HEK293 (cell line): Measurements from ENCODE around the gene PDZRN3.

Experiments used
- CTCF ChIA-PET: fragments of 350-600 bp; formaldehyde crosslinking; extraction: SDS; loops from one replicate; lab custom pipeline; 2021; ENCODE audit warnings: antibody characterized with exemption; lab: Yijun Ruan, JAX
- POLR2A ChIA-PET: fragments of 300-600 bp; formaldehyde crosslinking; extraction: SDS; loops from one replicate; lab custom pipeline; 2020; ENCODE audit warnings: antibody characterized with exemption, inconsistent platforms; lab: Yijun Ruan, JAX
- H3K27ac ChIP-seq: fragments of 200-500 bp; sonication (Bioruptor generic); 2 replicates; pipeline ENCODE4 v1.5.1; 2014; ENCODE audit warnings: low read depth, low read length, control low read depth, inconsistent platforms; ENCODE audit errors: extremely low read depth
- H3K36me3 ChIP-seq, 2 experiments: fragments of 200-500 bp in 1 of 2; sonication (Bioruptor generic) in 1 of 2; 1 replicate in 1 of 2; 2 replicates in 1 of 2; pipeline ENCODE4 v1.5.1; 2014 to 2017; ENCODE audit warnings: inconsistent platforms in 2 of 2, low read length in 2 of 2; ENCODE audit not compliant: control insufficient read depth in 2 of 2, insufficient read depth in 1 of 2
- H3K4me1 ChIP-seq: fragments of 200-500 bp; sonication (Bioruptor generic); 2 replicates; pipeline ENCODE4 v1.5.1; 2014; ENCODE audit warnings: mild to moderate bottlenecking, low read length, inconsistent platforms; ENCODE audit not compliant: control insufficient read depth, insufficient read depth
- H3K4me3 ChIP-seq: 2 replicates; pipeline ENCODE4 v1.5.1; 2011; ENCODE audit warnings: low read depth, mild to moderate bottlenecking, control low read depth, low read length, moderate library complexity
- H3K9me3 ChIP-seq: fragments of 200-500 bp; sonication (Bioruptor generic); 2 replicates; pipeline ENCODE4 v1.5.1; 2014; ENCODE audit warnings: low read depth, low read length, inconsistent platforms; ENCODE audit not compliant: control insufficient read depth, insufficient read depth
- BCL11B ChIP-seq: fragments of 450-650 bp; formaldehyde crosslinking; IDR thresholded peaks from 2 replicates; pipeline ENCODE4 v1.5.1; 2016; ENCODE audit warnings: low read depth, missing biosample characterization, missing genetic modification characterization
- FEZF1 ChIP-seq: fragments of 450-650 bp; formaldehyde crosslinking; IDR thresholded peaks from 2 replicates; pipeline ENCODE4 v1.5.1; 2016; ENCODE audit warnings: missing biosample characterization, missing genetic modification characterization
- GLI4 ChIP-seq: fragments of 450-650 bp; formaldehyde crosslinking; IDR thresholded peaks from 2 replicates; pipeline ENCODE4 v1.5.1; 2016; ENCODE audit warnings: missing biosample characterization, missing genetic modification characterization
- INSM2 ChIP-seq: fragments of 450-650 bp; formaldehyde crosslinking; IDR thresholded peaks from 2 replicates; pipeline ENCODE4 v1.5.1; 2016; ENCODE audit warnings: missing biosample characterization, missing genetic modification characterization
- OVOL3 ChIP-seq: fragments of 450-650 bp; formaldehyde crosslinking; IDR thresholded peaks from 2 replicates; pipeline ENCODE4 v1.5.1; 2016; ENCODE audit warnings: missing biosample characterization, missing genetic modification characterization
- PATZ1 ChIP-seq: fragments of 450-650 bp; formaldehyde crosslinking; IDR thresholded peaks from 2 replicates; pipeline ENCODE4 v1.5.1; 2016; ENCODE audit warnings: missing biosample characterization, missing genetic modification characterization
- PRDM2 ChIP-seq: fragments of 450-650 bp; formaldehyde crosslinking; IDR thresholded peaks from 2 replicates; pipeline ENCODE4 v1.5.1; 2016; ENCODE audit warnings: missing biosample characterization, missing genetic modification characterization, borderline replicate concordance
- SP2 ChIP-seq: fragments of 450-650 bp; formaldehyde crosslinking; IDR thresholded peaks from 2 replicates; pipeline ENCODE4 v1.5.1; 2016; ENCODE audit warnings: missing biosample characterization, missing genetic modification characterization
- WT1 ChIP-seq: fragments of 450-650 bp; formaldehyde crosslinking; IDR thresholded peaks from 2 replicates; pipeline ENCODE4 v1.5.1; 2016; ENCODE audit warnings: missing biosample characterization, missing genetic modification characterization
- YY2 ChIP-seq: fragments of 450-650 bp; formaldehyde crosslinking; IDR thresholded peaks from 2 replicates; pipeline ENCODE4 v1.5.1; 2016; ENCODE audit warnings: missing biosample characterization, missing genetic modification characterization
- ZBTB26 ChIP-seq: fragments of 450-650 bp; formaldehyde crosslinking; optimal IDR thresholded peaks from 2 replicates; pipeline ENCODE3; 2016; ENCODE audit warnings: missing biosample characterization, mild to moderate bottlenecking, missing genetic modification characterization
- ZNF146 ChIP-seq: fragments of 450-650 bp; formaldehyde crosslinking; IDR thresholded peaks from 2 replicates; pipeline ENCODE4 v1.5.1; 2016; ENCODE audit warnings: missing biosample characterization, missing genetic modification characterization
- ZNF16 ChIP-seq: fragments of 450-650 bp; formaldehyde crosslinking; IDR thresholded peaks from 2 replicates; pipeline ENCODE4 v1.5.1; 2016; ENCODE audit warnings: low read depth, missing biosample characterization, missing genetic modification characterization
- ZNF416 ChIP-seq: fragments of 450-650 bp; formaldehyde crosslinking; IDR thresholded peaks from 2 replicates; pipeline ENCODE4 v1.5.1; 2016; ENCODE audit warnings: missing biosample characterization, missing genetic modification characterization
- ZNF473 ChIP-seq: fragments of 450-650 bp; formaldehyde crosslinking; IDR thresholded peaks from 2 replicates; pipeline ENCODE4 v1.5.1; 2017; ENCODE audit warnings: missing biosample characterization, missing genetic modification characterization
- ZNF610 ChIP-seq: fragments of 450-650 bp; formaldehyde crosslinking; IDR thresholded peaks from 2 replicates; pipeline ENCODE4 v1.5.1; 2016; ENCODE audit warnings: missing biosample characterization, missing genetic modification characterization, borderline replicate concordance
- ZNF677 ChIP-seq: fragments of 450-650 bp; IDR thresholded peaks from 2 replicates; pipeline ENCODE4 v1.5.0; 2018; ENCODE audit warnings: missing biosample characterization, mild to moderate bottlenecking, missing genetic modification characterization, moderate library complexity
- ZNF747 ChIP-seq: fragments of 450-650 bp; formaldehyde crosslinking; IDR thresholded peaks from 2 replicates; pipeline ENCODE4 v1.5.1; 2016; ENCODE audit warnings: missing biosample characterization, missing genetic modification characterization
- ZNF785 ChIP-seq: fragments of 450-650 bp; formaldehyde crosslinking; IDR thresholded peaks from 2 replicates; pipeline ENCODE4 v1.5.1; 2016; ENCODE audit warnings: missing biosample characterization, missing genetic modification characterization

The PDZRN3 gene

GRCh38 chr3:73575519-73575918, 49.2 kb downstream of the PDZRN3 start:
- POLR2A ChIA-PET, result no interaction called here
- Histone ChIP-seq H3K36me3 (no peaks in the 10 kb centered on the region), H3K4me3 (no peak overlapping the region), H3K27ac (no peak overlapping the region), H3K9me3 (no peaks in the 10 kb centered on the region), H3K4me1 (peaks cover 9% of the 10 kb centered on the region; the same call in 1 of the 2 replicates)
- TF ChIP-seq ZNF747 (tag by site-specific recombination), result no peak
- TF ChIP-seq INSM2 (tag by site-specific recombination), result no peak
- TF ChIP-seq BCL11B (tag by site-specific recombination), result no peak
- no peak for TF ChIP-seq ZNF416 (tag by site-specific recombination)
- TF ChIP-seq PRDM2 (tag by site-specific recombination), result no peak
- TF ChIP-seq ZNF473, result no peak
- CTCF ChIA-PET, result no interaction called here

- POLR2A ChIA-PET, result no interaction called here
- H3K36me3 ChIP-seq, result no peaks in the 10 kb centered on the region
- no peak overlapping the region for H3K27ac ChIP-seq
- no peak overlapping the region for H3K4me3 ChIP-seq
- CTCF ChIA-PET, result interaction anchor here (1.3 kb wide), 1 partner anchor 127 kb away, joined by 3 read pairs; no protein-coding TSS in a partner anchor
- no peak for TF ChIP-seq SP2 (tag by site-specific recombination)
- TF ChIP-seq PATZ1, result no peak
- TF ChIP-seq ZNF146 (tag by site-specific recombination), result no peak
- no peak for TF ChIP-seq ZNF610
- TF ChIP-seq ZNF677 (tag by site-specific recombination), result no peak
- peaks cover 11% of the 10 kb centered on the region; the same call in 1 of the 2 replicates for H3K4me1 ChIP-seq
- no peaks in the 10 kb centered on the region for H3K9me3 ChIP-seq
Observed at GRCh38 chr3:73573204-73573603, 51.5 kb downstream of the PDZRN3 start.

- no peaks in the 10 kb centered on the region for H3K36me3 ChIP-seq
- H3K4me1 ChIP-seq, result peaks cover 11% of the 10 kb centered on the region; the same call in 1 of the 2 replicates
- POLR2A ChIA-PET, result no interaction called here
- no peak overlapping the region for H3K27ac ChIP-seq
- CTCF ChIA-PET, result interaction anchor here (0.9 to 1.3 kb wide), 2 partner anchors 8 to 127 kb away, joined by 3 read pairs; no protein-coding TSS in a partner anchor
- H3K4me3 ChIP-seq, result no peak overlapping the region
- no peaks in the 10 kb centered on the region for H3K9me3 ChIP-seq
- TF ChIP-seq YY2 (tag by site-specific recombination) (no peak), WT1 (tag by site-specific recombination) (no peak), ZNF785 (tag by site-specific recombination) (no peak), ZBTB26 (tag by site-specific recombination) (no peak), GLI4 (tag by site-specific recombination) (no peak), OVOL3 (tag by site-specific recombination) (no peak), ZNF16 (no peak), FEZF1 (tag by site-specific recombination) (peak; percentile 53)
Observed at GRCh38 chr3:73572368-73572767, 52.4 kb downstream of the PDZRN3 start.
